Kidney (tissue), 14 donors: ENCODE data around the gene PAIP2. TPM values are rescaled to one million over a fixed set of nuclear protein-coding genes. Genes with fewer than 3 reads are reported as not detected.
A peak's percentile ranks its signal among the peaks of the same experiment; 100 is the strongest.

Experiments used
- DNase-seq, 5 donors: peaks; one replicate each; pipeline ENCODE4 v3.0.0-alpha.2; 2013 to 2020
- FAIRE-seq: peaks from 2 replicates; lab custom pipeline; 2012; peaks lifted over from hg19 to GRCh38; lab: Jason Lieb, UNC
- H3K27ac ChIP-seq, 2 donors: one replicate each; pipeline ENCODE4 v1.7.0; 2013; ENCODE audit warnings: low read depth in 2 of 2, low read length in 2 of 2, inconsistent platforms in 1 of 2
- H3K27me3 ChIP-seq: one replicate; pipeline ENCODE4 v1.7.1; 2013; ENCODE audit warnings: low read length, inconsistent platforms; ENCODE audit not compliant: control insufficient read depth, insufficient read depth
- H3K36me3 ChIP-seq, 3 donors: one replicate each; pipeline versions ENCODE4 v1.7.0 to v1.7.1; 2013; ENCODE audit warnings: low read length in 3 of 3, control low read depth in 1 of 3, inconsistent platforms in 1 of 3; ENCODE audit not compliant: insufficient read depth in 3 of 3, control insufficient read depth in 2 of 3
- H3K4me1 ChIP-seq, 3 donors: one replicate each; pipeline versions ENCODE4 v1.7.0 to v1.7.1; 2013; ENCODE audit warnings: low read length in 3 of 3, inconsistent platforms in 1 of 3, low read depth in 1 of 3; ENCODE audit not compliant: control insufficient read depth in 2 of 3, insufficient read depth in 2 of 3
- H3K4me3 ChIP-seq, 3 donors: one replicate each; pipeline versions ENCODE4 v1.7.0 to v1.8.1; 2013; ENCODE audit warnings: low read length in 3 of 3, control low read depth in 1 of 3, inconsistent platforms in 1 of 3
- H3K9ac ChIP-seq, 3 donors: one replicate each; pipeline versions ENCODE4 v1.7.0 to v1.7.1; 2013; ENCODE audit warnings: low read length in 3 of 3, control low read depth in 1 of 3, inconsistent platforms in 1 of 3
- H3K9me3 ChIP-seq, 3 donors: one replicate each; pipeline versions ENCODE4 v1.7.0 to v1.7.1; 2013; ENCODE audit warnings: low read length in 3 of 3, control low read depth in 1 of 3, inconsistent platforms in 1 of 3; ENCODE audit not compliant: control insufficient read depth in 2 of 3, insufficient read depth in 1 of 3
- intact Hi-C: fragments of 100-400 bp; cut with DNase I; formaldehyde crosslinking; loops from one replicate; pipeline ENCODE4 v1.11.1; 2022
- polyA plus RNA-seq: library from polyadenylated mRNA; stranded (reverse); fragments of 350-450 nt; fragmentation: Illumina TruSeq; extraction: RNeasy Lipid Tissue Mini Kit (QIAGEN cat#74804); gene quantifications from one replicate; pipeline ENCODE4 v1.2.3, GENCODE V29; 2014; ENCODE audit warnings: low read depth, low replicate concordance; ENCODE audit not compliant: insufficient read depth
- total RNA-seq: library from RNA; stranded (reverse); fragmentation: NEBNext Ultra II Directional; extraction: Animal tissue kit (Norgen Biotek cat#: 25700); gene quantifications from one replicate; pipeline ENCODE4 v1.2.1, GENCODE V29; 2021
- TF ChIP-seq, protein P1 (sequence below): IDR thresholded peaks from 3 replicates; pipeline ENCODE4 v1.5.1; 2012; ENCODE audit warnings: mild to moderate bottlenecking, moderate library complexity, borderline replicate concordance; ENCODE audit not compliant: insufficient read depth; ENCODE audit errors: extremely low read depth
- donor health status: control.
- donor health status: control.
- donor health status: control.
- donor health status: control.
- donor health status: control.
- donor health status: DM: yes; HTN: yes; CAD: no.
- donor health status: Normal renal cell carcinoma (clear cell type).

PAIP2 gene
- total and polyA plus RNA-seq, 2 donors from 2014 or later: 68.0 to 121 TPM

DNA sequence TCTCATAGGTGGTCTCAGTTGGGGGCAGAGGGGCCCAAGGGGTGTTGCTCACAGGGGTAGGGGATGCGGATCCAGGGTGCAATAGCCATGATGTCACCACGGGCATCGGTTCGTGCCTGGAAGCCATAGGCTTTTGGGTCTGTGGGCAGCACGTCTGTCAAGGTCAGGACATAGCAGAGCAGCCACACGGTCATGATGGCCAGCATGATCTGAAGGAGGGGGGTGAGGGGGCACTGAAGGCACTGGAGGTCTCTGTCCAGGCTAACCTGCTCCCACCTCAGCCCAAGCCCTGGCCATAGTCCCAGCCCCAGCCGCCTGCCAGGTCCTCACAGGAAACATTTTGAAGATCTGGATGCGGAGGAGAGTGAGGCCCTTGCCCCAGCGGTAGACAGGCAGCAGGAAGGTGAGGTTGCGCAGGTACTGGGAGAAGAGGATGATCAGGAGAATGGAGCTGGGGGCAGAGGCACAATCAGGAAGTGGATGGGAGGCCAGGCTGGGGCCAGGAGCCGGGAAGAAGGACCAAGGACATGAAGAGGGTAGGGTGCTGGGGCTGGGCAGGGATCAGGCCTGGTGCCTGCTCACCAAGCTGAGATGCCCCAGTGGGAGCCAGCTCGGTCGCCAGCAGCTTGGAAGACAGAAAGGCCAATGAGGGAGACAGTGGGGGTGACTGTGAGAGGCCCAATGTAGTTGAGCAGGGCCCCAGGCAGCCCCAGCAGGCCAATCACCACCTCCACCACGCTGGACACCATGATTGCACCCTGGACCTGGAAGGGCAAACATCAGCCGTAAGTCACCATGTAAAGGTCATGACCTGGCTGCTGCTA, 38.2 kb downstream of the PAIP2 start:
- Histone ChIP-seq H3K4me1 (peaks cover 0 to 18% (median 16%) of the 10 kb centered on the region in 3 donors), H3K27ac (no peak overlapping the region), H3K9me3 (no peaks in the 10 kb centered on the region), H3K36me3 (peaks cover 0 to 17% (median 0%) of the 10 kb centered on the region in 3 donors), H3K4me3 (peak overlapping the region in 1 of 3 donors; percentile 37), H3K27me3 (no peaks in the 10 kb centered on the region), H3K9ac (no peak overlapping the region)
- DNase-seq (no peak), FAIRE-seq (no peak)
- intact Hi-C loops: no loop called here
- TF ChIP-seq, protein P1, sequence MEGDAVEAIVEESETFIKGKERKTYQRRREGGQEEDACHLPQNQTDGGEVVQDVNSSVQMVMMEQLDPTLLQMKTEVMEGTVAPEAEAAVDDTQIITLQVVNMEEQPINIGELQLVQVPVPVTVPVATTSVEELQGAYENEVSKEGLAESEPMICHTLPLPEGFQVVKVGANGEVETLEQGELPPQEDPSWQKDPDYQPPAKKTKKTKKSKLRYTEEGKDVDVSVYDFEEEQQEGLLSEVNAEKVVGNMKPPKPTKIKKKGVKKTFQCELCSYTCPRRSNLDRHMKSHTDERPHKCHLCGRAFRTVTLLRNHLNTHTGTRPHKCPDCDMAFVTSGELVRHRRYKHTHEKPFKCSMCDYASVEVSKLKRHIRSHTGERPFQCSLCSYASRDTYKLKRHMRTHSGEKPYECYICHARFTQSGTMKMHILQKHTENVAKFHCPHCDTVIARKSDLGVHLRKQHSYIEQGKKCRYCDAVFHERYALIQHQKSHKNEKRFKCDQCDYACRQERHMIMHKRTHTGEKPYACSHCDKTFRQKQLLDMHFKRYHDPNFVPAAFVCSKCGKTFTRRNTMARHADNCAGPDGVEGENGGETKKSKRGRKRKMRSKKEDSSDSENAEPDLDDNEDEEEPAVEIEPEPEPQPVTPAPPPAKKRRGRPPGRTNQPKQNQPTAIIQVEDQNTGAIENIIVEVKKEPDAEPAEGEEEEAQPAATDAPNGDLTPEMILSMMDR: no peak

DNA sequence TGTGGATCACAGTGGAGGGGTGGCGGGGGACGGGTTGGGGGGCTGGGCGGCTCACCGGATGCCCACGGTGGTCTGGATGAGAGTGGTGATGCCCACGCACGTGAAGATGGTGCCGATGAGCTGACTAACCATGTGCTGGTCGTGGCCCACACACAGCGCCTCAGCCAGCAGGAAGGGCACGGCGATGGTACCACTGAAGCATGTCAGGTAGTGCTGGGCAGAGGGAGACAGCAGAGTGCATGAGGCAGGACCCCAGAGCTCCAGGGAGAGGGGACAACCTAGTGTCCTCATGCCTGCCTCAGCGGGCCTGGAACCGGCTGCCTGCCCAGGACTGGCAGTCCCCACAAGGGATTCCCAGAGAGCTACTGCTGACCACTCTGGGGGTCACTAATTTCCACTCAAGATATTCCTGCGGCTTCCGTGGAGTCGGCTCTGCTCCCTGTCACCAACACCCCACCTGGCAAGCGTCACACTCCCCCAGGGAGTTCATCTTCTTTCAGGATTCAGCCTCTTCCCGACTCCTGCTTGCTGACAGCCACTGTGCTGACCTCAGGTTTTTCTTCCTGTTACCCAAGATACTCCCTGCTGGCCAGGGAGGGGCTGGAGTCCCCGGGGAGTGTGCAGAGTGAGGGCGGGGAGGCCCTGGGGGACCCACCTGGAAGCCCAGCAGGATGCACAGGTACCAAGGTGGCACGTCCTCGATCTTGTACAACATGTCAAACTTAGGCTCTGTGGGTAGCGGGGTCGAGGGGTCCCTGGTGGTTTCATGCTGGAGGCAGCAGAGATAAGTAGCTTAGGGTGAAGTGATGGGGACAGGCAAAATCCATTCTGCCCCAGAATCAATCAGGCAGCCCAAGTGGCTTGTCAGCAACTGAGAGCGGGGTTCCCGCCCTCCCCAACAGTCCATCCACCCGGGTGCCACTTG, 40.4 kb downstream of the PAIP2 start:
- Histone ChIP-seq H3K4me3 (peak overlapping the region in 2 of 3 donors; percentile 36 to 62), H3K9ac (peak overlapping the region in 1 of 3 donors; percentile 71), H3K27ac (peak overlapping the region; percentile 42 to 58), H3K36me3 (peaks cover 0 to 17% (median 0%) of the 10 kb centered on the region in 3 donors), H3K4me1 (peaks cover 0 to 19% (median 17%) of the 10 kb centered on the region in 3 donors), H3K27me3 (no peaks in the 10 kb centered on the region), H3K9me3 (no peaks in the 10 kb centered on the region)
- DNase-seq: peak in 1 of 5 donors; percentile 50
- TF ChIP-seq, protein P1: no peak
- intact Hi-C loops: no loop called here
- no peak for FAIRE-seq

DNA sequence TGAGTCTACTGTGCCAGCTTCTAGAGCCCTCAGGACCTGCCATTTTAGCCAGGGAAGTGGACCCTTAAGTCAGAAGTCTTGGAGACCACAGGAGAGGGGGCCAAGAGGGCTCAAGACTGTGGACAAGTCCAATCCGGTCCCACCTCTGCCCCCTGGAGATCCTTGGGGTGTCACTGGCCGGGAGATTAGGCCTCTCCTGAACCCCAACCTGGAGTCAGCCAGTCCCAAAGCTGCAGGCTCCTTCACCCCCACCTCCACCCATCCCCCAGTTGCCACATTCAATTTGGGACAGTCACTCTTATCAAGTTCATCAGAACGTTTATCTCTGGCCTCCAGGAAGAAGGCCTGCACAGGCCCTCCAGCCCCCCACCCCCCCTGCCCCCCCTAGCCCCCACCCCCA, 41.2 kb downstream of the PAIP2 start:
- Histone ChIP-seq H3K27me3 (no peaks in the 10 kb centered on the region), H3K4me1 (peaks cover 0 to 19% (median 19%) of the 10 kb centered on the region in 3 donors), H3K9ac (peak overlapping the region in 1 of 3 donors; percentile 71), H3K4me3 (peak overlapping the region in 2 of 3 donors; percentile 53 to 62), H3K9me3 (no peaks in the 10 kb centered on the region), H3K27ac (peak overlapping the region; percentile 28 to 58), H3K36me3 (peaks cover 0 to 9% (median 0%) of the 10 kb centered on the region in 3 donors)
- FAIRE-seq (no peak), DNase-seq (peak in 1 of 5 donors; percentile 44)
- TF ChIP-seq, protein P1: no peak
- intact Hi-C loops: no loop called here
